H1 (cell line): ENCODE results near the gene ZFYVE27. TPM values are rescaled to one million over a fixed set of nuclear protein-coding genes. Genes with fewer than 3 reads are reported as not detected.

Experiments
- CTBP2 ChIP-seq: IDR thresholded peaks from 2 replicates; pipeline ENCODE4 v1.7.0; 2011; ENCODE audit warnings: borderline replicate concordance, mild to moderate bottlenecking, moderate library complexity, mixed read lengths, low read length; ENCODE audit not compliant: insufficient read depth, insufficient read length
- GABPA ChIP-seq: IDR thresholded peaks from 2 replicates; pipeline ENCODE4 v1.6.1; 2011; ENCODE audit warnings: mild to moderate bottlenecking, low read length, moderate library complexity, borderline replicate concordance; ENCODE audit not compliant: insufficient read depth
- ZNF274 ChIP-seq: IDR thresholded peaks from 2 replicates; pipeline ENCODE4 v1.7.0; 2012; ENCODE audit warnings: low read length, borderline replicate concordance; ENCODE audit errors: extremely low read depth
- polyA plus RNA-seq, 7 experiments: library from polyadenylated mRNA; depleted of rRNA in 3 of 7; stranded (reverse) in 5 of 7; unstranded in 2 of 7; fragments of >200 nt in 5 of 7; fragments of 200-250 nt in 2 of 7; gene quantifications; 1 replicate in 5 of 7; 2 replicates in 1 of 7; 4 replicates in 1 of 7; pipeline versions ENCODE4 v1.2.1 to v1.2.3, GENCODE V29; 2011 to 2013; ENCODE audit warnings: missing spikeins in 2 of 7, mixed read lengths in 2 of 7
- total RNA-seq: library from RNA; stranded (reverse); fragmentation: NEBNext Ultra II Directional; extraction: Animal tissue kit (Norgen Biotek cat#: 25700); gene quantifications from 2 replicates; pipeline ENCODE4 v1.2.1, GENCODE V29; 2021

Gene ZFYVE27
- total and polyA plus RNA-seq, 2 of the 8 experiments (the other 6 are each of a cell fraction or from before 2014, with no cell fraction given), result 16.6 to 19.8 TPM

- TF ChIP-seq GABPA (no peak), ZNF274 (no peak), CTBP2 (no peak)
- TF ChIP-seq, all 59 proteins: peak for 0
Measured at GRCh38 chr10:97801422-97801821, 64.5 kb downstream of the ZFYVE27 start (continued).
